Stomach (tissue), 4 donors: ENCODE results near the gene MDFIC.
A peak's percentile ranks its signal among the peaks of the same experiment; 100 is the strongest.

Experiments
- CTCF ChIP-seq, 7 experiments: fragments of 450-650 bp in 4 of 7; fragments of 200-600 bp in 3 of 7; sonication (generic) in 3 of 7; IDR thresholded peaks; one replicate each; pipeline ENCODE4 v1.5.1; 2016 to 2019; ENCODE audit warnings: antibody characterized with exemption in 7 of 7, control low read depth in 2 of 7, mild to moderate bottlenecking in 1 of 7
- EP300 ChIP-seq: sonication (generic); formaldehyde crosslinking; IDR thresholded peaks from one replicate; pipeline ENCODE4 v1.6.1; 2017; ENCODE audit warnings: antibody characterized with exemption
- POLR2A ChIP-seq, 4 donors: fragments of 450-650 bp; IDR thresholded peaks; one replicate each; pipeline ENCODE4 v1.6.1; 2016; ENCODE audit warnings: antibody characterized with exemption in 4 of 4, control low read depth in 2 of 4, mild to moderate bottlenecking in 1 of 4, moderate library complexity in 1 of 4
- POLR2AphosphoS5 ChIP-seq, 3 donors: sonication (generic); formaldehyde crosslinking; IDR thresholded peaks; one replicate each; pipeline ENCODE4 v1.6.1; 2016; ENCODE audit warnings: antibody characterized with exemption in 3 of 3

- no peak for TF ChIP-seq EP300
- no peak for TF ChIP-seq CTCF (IDR thresholded peaks at IDR 0.05)
- TF ChIP-seq POLR2A (IDR thresholded peaks at IDR 0.05) = no peak
- peak in 1 of 3 donors; percentile 30 for TF ChIP-seq POLR2AphosphoS5 (IDR thresholded peaks at IDR 0.05)
Observed at GRCh38 chr7:115009736-115010440, 88.0 kb downstream of the MDFIC start.
